ENCODE results near the gene TGFBR3. TPM values are rescaled to one million over a fixed set of nuclear protein-coding genes. Genes with fewer than 3 reads are reported as not detected.

Gene TGFBR3
- total RNA-seq, 4 donors from 2014 or later: 16.3 to 90.0 (median 54.7) TPM

- no peaks in the 10 kb centered on the region for H3K36me3 ChIP-seq
- no peak overlapping the region for H3K4me3 ChIP-seq
- no peak overlapping the region for H3K27ac ChIP-seq
- peaks cover 0 to 17% (median 2%) of the 10 kb centered on the region in 4 donors for H3K4me1 ChIP-seq
- H3K9me3 ChIP-seq: no peaks in the 10 kb centered on the region
- H3K27me3 ChIP-seq: no peaks in the 10 kb centered on the region
- DNase-seq: no peak
- TF ChIP-seq CTCF (IDR thresholded peaks at IDR 0.05): no peak
- TF ChIP-seq POLR2A (IDR thresholded peaks at IDR 0.05): no peak
These were observed 13.3 kb downstream of the TGFBR3 start for GRCh38 chr1:91872559-91873081.

- Histone ChIP-seq H3K27me3 (no peaks in the 10 kb centered on the region), H3K36me3 (no peaks in the 10 kb centered on the region), H3K27ac (no peak overlapping the region), H3K9me3 (no peaks in the 10 kb centered on the region), H3K4me3 (no peak overlapping the region), H3K4me1 (peaks cover 0 to 17% (median 2%) of the 10 kb centered on the region in 4 donors)
- no peak for TF ChIP-seq POLR2A (IDR thresholded peaks at IDR 0.05)
- no peak for TF ChIP-seq CTCF (IDR thresholded peaks at IDR 0.05)
- no peak for DNase-seq
These were observed 14.0 kb downstream of the TGFBR3 start for GRCh38 chr1:91872000-91872399.

DNA sequence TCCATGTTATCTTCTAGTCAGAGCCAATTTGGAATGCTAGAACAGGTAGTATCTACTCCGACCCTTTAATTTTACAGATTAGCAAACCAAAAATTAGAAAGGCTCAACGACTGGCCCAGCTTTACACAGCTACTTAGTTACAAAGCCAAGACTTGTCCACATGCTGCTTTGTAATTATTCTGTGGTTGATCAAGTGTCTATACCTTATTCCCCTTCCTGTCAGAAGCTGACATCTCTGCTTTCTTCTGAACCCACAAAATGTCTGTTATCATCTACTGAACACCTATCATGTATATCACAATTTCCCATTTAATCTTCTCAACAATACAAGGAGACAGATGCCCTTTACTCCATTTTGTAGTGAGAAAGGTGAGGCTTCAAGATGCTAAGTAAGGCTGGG is 15.6 kb downstream of the TGFBR3 start:
- peaks cover 0 to 12% (median 2%) of the 10 kb centered on the region in 4 donors for H3K4me1 ChIP-seq
- H3K36me3 ChIP-seq: no peaks in the 10 kb centered on the region
- H3K4me3 ChIP-seq: no peak overlapping the region
- no peaks in the 10 kb centered on the region for H3K9me3 ChIP-seq
- no peaks in the 10 kb centered on the region for H3K27me3 ChIP-seq
- H3K27ac ChIP-seq: no peak overlapping the region
- no peak for DNase-seq
- TF ChIP-seq POLR2A (IDR thresholded peaks at IDR 0.05): no peak
- TF ChIP-seq CTCF (IDR thresholded peaks at IDR 0.05): no peak

GRCh38 chr1:91866425-91866824 is 19.5 kb downstream of the TGFBR3 start:
- no peak overlapping the region for H3K27ac ChIP-seq
- no peak for DNase-seq
- TF ChIP-seq POLR2A (IDR thresholded peaks at IDR 0.05): no peak
- H3K4me3 ChIP-seq: no peak overlapping the region
- no peaks in the 10 kb centered on the region for H3K27me3 ChIP-seq
- no peaks in the 10 kb centered on the region for H3K4me1 ChIP-seq
- no peaks in the 10 kb centered on the region for H3K36me3 ChIP-seq
- H3K9me3 ChIP-seq: no peaks in the 10 kb centered on the region

DNA sequence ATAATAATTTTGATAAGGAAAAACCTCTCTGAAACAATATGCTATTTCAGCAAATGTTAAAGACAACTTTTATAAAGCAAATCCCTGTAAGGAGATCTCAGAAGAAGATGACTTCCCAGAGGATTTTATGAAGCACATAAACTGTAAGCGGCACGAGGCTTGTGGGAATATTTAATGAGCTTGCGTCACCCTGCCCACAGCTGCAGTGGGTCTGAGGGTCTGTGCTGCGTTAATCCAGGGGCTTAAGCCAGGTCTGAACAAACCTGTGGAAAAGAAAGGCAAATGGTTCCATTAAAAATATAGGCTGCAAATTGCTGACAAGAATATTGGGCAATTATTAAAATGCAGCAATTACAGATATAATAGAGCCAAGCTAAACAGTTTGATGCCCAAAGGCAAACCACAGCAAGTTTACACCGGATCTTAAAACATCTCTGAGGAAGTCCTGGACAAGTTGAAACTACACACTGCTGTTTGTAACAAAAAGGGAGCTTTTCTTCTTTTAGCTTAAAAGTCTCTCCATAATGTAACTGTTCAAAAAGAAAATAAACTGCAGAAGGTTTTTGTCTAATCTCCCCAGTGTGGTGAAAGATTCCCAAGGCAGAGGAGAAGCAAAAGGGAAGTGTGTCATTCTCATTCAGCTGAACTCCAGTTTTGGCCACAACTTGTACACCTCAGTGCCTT is 21.8 kb downstream of the TGFBR3 start:
- Histone ChIP-seq H3K27me3 (no peaks in the 10 kb centered on the region), H3K36me3 (peaks cover 0 to 3% (median 0%) of the 10 kb centered on the region in 3 donors), H3K9me3 (no peaks in the 10 kb centered on the region), H3K4me1 (no peaks in the 10 kb centered on the region), H3K27ac (no peak overlapping the region), H3K4me3 (no peak overlapping the region)
- DNase-seq: no peak
- no peak for TF ChIP-seq POLR2A (IDR thresholded peaks at IDR 0.05)
- no peak for TF ChIP-seq CTCF (IDR thresholded peaks at IDR 0.05)

DNA sequence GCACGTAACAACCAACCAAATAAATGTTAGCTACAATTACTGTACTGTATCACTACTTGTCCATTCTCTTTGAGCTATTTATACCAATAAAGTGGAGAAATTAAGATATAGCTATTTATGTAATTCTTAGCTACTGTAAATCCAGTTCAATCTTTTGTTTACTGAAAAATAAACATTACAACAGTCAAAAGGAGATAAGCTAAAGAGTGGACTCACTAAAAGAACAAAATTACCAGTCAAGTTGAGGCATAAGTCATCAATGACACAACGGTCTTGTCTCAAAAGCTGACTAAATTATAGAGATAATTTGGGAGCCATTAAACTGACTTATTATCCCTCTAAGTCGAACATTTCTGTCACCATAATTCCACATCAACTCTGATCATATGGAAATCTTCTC is 22.5 kb downstream of the TGFBR3 start:
- Histone ChIP-seq H3K36me3 (peaks cover 0 to 5% (median 0%) of the 10 kb centered on the region in 3 donors), H3K4me1 (no peaks in the 10 kb centered on the region), H3K27me3 (no peaks in the 10 kb centered on the region), H3K27ac (no peak overlapping the region), H3K9me3 (no peaks in the 10 kb centered on the region), H3K4me3 (no peak overlapping the region)
- no peak for DNase-seq
- no peak for TF ChIP-seq CTCF (IDR thresholded peaks at IDR 0.05)

Measured in Peyer's patch (tissue), 4 donors.